Activated T-helper 1 cell treated with Interleukin-2 at 50 U/mL for 16 hours (primary cell): ENCODE results near the gene CLHC1.
"Not testable (repeated sequence)": the region's sequence is repeated elsewhere in the genome, so short reads cannot be mapped to it uniquely, and the experiment has no call there.

ENCODE experiments used
- DNase-seq: peaks from one replicate; pipeline ENCODE4 v3.0.0-alpha.2; 2020; ENCODE audit warnings: low read depth

The CLHC1 gene

GRCh38 chr2:55153584-55154299, 78.4 kb downstream of the CLHC1 start:
- no peak for DNase-seq

GRCh38 chr2:55152475-55153412, 79.3 kb downstream of the CLHC1 start:
- DNase-seq = no peak

DNA sequence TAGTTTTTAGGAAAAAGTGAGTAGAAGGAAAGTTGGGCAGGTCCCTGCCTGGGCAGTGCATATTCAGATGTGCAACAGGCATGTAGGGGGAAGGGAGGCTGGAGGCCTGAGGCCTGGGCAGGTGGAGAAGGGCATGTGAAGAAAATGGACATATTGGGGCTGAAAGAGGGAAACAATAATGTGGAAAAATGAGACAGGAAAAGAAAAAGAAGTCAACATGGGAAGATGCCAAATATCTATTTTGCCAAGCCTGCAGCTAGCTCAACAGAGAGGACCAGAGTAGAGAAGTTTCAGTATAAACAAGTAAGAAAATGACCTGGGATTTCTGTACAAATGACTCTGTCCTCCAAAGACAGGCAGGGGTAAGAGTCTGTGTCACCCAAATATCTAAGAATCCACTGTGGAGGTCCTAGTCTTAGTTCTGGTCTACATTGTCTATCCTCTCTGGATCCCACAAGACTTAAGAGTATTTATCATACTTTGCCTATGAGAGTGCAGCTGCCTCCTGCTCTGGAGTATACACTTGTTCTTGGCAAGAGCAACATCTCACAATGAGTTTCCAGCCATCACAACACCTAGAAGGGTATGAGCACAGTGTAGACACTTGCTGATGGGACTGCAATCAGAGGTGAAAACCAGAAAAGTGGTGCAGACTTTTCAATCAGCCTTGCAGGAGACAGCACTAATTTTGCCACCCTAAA, 80.2 kb downstream of the CLHC1 start:
- no peak for DNase-seq

GRCh38 chr2:55150834-55151233, 81.3 kb downstream of the CLHC1 start:
- no peak for DNase-seq

GRCh38 chr2:55148269-55148668, 83.8 kb downstream of the CLHC1 start:
- DNase-seq = no peak

DNA sequence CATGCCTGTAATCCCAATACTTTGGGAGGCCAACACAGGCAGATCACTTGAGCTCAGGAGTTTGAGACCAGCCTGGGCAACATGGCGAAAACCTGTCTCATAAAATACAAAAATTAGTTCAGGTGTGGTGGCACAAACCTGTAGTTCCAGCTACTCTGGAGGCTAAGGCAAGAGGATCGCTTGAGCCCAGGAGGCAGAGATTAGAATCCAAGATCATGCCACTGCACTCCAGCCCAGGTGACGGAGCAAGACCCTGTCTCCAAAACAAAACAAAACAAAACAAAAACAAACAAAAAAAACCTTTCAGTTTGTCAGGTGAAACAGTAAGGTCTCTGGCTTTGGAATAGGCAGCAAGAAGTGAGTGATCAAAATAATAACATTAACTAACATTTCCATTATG, 84.6 kb downstream of the CLHC1 start:
- DNase-seq = no peak

- DNase-seq = no peak
These were observed 85.1 kb downstream of the CLHC1 start for GRCh38 chr2:55147041-55147440.

DNA sequence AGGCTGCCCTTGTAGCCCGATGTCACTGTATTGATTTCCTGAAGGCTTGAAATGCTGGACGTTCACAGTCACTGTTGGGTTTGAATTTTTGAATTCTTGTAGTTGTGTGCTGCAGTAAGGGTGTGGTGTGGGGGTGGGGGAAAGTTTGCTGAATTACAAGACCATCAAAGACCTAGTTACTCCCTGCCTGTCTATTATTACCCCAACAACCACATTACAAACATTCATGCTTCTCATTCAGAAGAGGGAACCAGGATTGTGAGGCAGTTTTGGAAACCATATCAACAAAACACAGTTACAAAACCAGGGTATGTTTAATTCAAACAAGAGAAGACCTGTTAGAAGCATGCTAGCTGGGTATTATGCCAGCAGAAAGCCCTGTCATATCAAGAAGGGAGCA, 85.8 kb downstream of the CLHC1 start:
- no peak for DNase-seq

DNA sequence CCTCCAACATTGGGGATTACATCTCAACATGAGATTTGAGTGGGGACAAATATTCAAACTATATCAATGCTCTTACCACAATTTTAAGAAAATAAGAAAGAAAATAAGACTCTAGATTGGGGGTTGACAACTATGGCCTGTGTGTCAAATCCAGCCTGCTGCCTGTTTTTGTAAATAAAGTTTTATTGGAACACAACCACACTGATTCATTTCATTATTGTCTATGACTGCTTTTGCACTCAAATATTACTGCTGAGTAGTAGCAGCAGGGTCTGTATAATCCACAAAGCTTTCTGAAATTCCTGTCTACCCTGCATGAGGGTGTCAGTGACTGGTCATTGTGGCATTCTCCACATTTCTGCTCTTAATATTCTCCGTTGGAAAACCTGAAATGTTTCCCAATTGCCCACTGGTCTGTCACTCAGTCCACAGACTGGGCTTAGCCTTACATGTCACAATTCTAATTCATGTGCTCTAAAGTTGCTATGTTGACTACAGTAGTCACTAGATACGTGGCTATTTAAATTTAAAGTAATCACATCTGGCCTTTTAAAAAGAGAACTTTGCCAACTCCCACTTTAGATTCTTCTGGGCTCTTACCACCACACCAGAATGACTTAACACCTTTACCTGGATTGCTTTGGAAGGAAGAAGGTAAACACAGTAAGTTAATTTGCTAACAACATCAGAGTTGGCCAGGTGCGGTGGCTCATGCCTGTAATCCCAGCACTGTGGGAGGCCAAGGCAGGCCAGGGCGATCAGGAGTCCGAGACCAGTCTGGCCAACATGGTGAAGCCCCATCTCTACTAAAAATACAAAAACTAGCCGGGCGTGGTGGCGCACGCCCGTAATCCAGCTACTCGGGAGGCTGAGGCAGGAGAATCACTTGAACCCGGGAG, 86.9 kb downstream of the CLHC1 start:
- no peak for DNase-seq

GRCh38 chr2:55143706-55144105, 88.4 kb downstream of the CLHC1 start:
- DNase-seq = not testable (repeated sequence)

- no peak for DNase-seq
These were observed 89.6 kb downstream of the CLHC1 start for GRCh38 chr2:55142518-55142917.

DNA sequence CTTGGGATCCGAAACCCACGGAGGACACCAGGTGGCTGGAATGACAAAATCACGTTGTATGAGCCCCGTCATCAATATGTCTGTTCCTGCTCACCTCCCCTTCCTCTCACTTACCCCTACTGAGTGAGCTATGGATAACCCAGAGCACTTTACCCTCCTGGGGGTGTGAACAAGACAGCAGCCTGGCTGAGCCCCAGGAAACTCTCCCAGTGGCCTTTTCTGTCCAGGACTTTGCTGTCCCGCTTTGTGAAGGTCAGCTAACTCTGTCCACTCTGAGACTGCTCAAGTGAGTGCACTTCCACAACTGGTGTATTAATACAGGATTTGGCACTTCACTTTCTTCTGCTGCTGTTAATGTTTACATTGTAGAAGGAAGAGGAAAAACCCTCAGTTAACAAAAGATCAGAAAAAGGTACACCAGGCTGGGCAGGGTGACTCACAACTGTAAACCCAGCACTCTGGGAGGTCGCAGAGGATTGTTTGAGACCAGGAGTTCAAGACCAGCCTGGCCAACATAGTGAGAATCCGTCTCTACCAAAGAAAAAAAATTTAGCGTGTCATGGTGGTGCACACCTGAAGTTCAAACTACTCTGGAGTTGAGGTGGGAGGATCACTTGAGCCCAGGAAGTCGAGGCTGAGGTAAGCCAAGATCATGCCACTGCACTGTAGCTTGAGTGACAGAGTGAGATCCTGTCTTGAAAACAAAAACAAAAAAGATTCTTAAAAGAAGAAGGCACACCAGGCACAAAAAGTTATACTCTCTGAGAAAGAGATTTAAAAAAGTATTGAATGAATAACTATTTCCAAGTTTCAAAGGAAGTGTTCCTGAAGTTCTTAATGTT, 90.3 kb downstream of the CLHC1 start:
- DNase-seq = no peak

DNA sequence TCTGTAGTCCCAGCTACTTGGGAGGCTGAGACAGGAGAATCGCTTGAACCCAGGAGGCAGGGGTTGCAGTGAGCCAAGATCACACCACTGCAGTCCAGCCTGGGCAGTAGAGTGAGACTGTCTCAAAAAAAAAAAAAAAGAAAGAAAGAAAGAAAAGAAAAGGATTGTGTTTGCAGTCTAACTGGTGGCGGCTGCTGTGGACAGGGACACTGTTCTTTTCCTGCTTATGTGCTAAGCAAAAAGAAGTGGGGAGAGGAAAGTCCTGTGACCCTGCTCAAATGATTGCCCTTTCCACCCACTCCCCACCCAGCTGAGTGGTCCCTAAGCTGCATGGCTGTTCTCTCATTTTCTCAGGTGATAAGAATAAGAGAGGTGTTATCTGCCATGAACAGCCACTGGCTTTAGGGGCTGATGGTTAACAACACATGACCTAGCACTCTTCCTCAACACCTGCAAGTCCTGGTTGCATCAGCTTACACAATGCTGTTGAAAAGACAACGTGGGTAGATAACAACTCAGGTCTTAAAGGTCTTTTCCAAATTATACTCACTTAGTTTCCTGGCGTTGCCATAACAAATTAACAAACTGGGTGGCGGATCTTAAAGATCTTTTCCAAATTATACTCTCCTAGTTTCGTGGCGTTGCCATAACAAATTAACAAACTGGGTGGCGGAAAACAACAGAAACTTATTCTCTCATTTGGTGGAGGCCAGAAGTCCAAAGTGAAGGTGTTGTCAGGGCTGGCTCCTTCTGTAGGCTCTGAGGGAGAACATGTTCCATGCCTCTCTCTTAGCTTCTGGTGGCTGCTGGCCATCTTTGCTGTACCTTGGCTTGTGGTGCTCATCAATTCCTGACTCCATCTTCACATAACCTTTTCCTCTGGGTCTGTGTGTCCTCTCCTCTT, 91.5 kb downstream of the CLHC1 start:
- DNase-seq = no peak

DNA sequence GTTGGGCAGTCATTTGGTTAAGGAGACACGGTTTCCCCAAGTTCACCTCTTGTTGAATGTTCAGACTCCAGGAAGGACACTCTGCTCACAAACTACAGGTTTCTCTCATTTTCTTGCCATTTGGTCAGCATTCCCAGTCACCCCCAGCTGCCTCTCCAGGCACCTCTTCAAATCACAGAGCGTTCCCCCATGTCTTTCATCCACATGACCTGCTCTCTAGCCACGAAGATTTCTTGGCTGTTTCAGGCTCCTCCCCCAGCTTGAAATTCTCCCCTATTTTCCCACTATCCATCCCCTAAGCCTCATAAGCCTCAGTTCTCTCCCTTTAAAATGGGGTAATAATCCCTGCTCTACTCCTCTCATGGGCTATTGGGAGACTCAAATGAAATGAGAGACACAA, 92.8 kb downstream of the CLHC1 start:
- no peak for DNase-seq

- DNase-seq = no peak
These were observed 93.2 kb downstream of the CLHC1 start for GRCh38 chr2:55138882-55139229.

- no peak for DNase-seq
These were observed 93.8 kb downstream of the CLHC1 start for GRCh38 chr2:55138014-55138881.

DNA sequence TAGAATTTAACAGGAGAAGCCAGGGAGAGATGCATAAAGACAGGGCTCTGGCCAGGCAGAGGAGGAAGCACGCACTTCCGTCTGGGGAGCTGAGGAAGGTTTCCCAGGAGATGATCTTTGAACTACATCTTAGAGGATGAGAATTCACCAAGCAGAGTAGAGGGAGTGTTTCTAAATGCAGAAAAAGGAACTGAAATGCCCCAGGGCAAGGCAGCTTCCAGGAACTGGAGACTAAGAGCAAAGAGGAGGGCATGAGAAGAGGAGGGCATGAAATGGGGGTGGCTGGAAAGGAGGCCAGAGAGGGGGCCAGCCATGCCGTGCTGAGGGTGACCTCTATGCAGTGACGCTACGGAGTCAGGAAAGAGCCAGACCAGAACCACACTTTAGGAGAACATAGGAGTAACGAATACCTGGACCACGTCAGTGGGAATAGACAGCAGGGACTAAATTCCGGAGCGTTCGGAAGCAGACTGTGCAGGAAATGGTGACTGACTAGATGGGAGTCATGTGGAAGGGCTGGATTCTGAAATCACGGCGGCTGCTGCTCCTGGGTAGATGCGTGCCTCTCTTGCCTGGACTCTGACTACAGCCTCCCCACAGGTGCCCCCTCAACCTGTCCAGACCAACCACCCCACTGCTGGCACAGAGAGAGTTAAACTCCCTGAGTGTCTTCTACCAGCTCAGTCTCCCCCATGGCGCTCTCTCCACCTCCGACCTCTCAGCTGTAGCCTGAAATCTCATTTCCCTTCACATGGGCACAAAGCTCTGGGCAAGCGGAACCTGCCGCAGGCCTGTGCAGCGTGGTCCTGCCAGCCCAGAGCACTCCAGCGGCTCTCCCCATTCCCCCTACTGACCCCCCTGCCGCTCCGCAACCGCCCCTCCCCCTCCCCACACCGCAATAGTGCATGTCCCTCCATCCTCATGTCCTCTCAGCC, 94.8 kb downstream of the CLHC1 start:
- DNase-seq = no peak

GRCh38 chr2:55136138-55136541, 96.0 kb downstream of the CLHC1 start:
- no peak for DNase-seq
